Neural progenitor cell (in vitro differentiated cells): ENCODE results near the gene THAP2.

Experiments used
- EZH2 ChIP-seq: fragments of 200-600 bp; sonication (generic); IDR thresholded peaks from 2 replicates; pipeline ENCODE4 v1.6.1; 2017; ENCODE audit warnings: antibody characterized with exemption, mild to moderate bottlenecking, moderate library complexity
- TF ChIP-seq, protein P1 (sequence below): fragments of 200-600 bp; sonication (generic); IDR thresholded peaks from 2 replicates; pipeline ENCODE4 v1.5.1; 2017; ENCODE audit warnings: antibody characterized with exemption, mild to moderate bottlenecking

- no peak for TF ChIP-seq EZH2
- TF ChIP-seq, protein P1, sequence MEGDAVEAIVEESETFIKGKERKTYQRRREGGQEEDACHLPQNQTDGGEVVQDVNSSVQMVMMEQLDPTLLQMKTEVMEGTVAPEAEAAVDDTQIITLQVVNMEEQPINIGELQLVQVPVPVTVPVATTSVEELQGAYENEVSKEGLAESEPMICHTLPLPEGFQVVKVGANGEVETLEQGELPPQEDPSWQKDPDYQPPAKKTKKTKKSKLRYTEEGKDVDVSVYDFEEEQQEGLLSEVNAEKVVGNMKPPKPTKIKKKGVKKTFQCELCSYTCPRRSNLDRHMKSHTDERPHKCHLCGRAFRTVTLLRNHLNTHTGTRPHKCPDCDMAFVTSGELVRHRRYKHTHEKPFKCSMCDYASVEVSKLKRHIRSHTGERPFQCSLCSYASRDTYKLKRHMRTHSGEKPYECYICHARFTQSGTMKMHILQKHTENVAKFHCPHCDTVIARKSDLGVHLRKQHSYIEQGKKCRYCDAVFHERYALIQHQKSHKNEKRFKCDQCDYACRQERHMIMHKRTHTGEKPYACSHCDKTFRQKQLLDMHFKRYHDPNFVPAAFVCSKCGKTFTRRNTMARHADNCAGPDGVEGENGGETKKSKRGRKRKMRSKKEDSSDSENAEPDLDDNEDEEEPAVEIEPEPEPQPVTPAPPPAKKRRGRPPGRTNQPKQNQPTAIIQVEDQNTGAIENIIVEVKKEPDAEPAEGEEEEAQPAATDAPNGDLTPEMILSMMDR: peak; percentile 16
Observed at GRCh38 chr12:71639341-71639760, 24.8 kb upstream of the THAP2 start.
